Measurements from ENCODE around the gene SPATA31D4. TPM values are rescaled to one million over a fixed set of nuclear protein-coding genes. Genes with fewer than 3 reads are reported as not detected.

Gene SPATA31D4
- polyA plus RNA-seq, 1 experiment = not detected

GRCh38 chr9:81892440-81892839, 35.8 kb upstream of the SPATA31D4 start:
- H3K4me3 ChIP-seq (ENCODE audit: low read depth, low read length) = no peak overlapping the region
- no peaks in the 10 kb centered on the region for H3K27me3 ChIP-seq (ENCODE audit: control insufficient read depth, insufficient read depth, low read length)
- ChIA-PET POLR2A (interaction anchor here (0.6 kb wide), 1 partner anchor 12 kb away, joined by 3 read pairs; no protein-coding TSS in a partner anchor), CTCF (no interaction called here)
- TF ChIP-seq CTCF (IDR thresholded peaks at IDR 0.05; ENCODE audit: insufficient read depth, low read depth, low read length) = no peak
- no peak for DNase-seq (ENCODE audit: low read depth)
- H3K36me3 ChIP-seq (ENCODE audit: control insufficient read depth, insufficient read depth, low read length) = no peaks in the 10 kb centered on the region

GRCh38 chr9:81893929-81894328, 34.3 kb upstream of the SPATA31D4 start:
- DNase-seq (ENCODE audit: low read depth) = peak; percentile 39
- no peaks in the 10 kb centered on the region for H3K27me3 ChIP-seq (ENCODE audit: control insufficient read depth, insufficient read depth, low read length)
- no peak overlapping the region for H3K4me3 ChIP-seq (ENCODE audit: low read depth, low read length)
- POLR2A ChIA-PET = no interaction called here
- CTCF ChIA-PET = no interaction called here
- TF ChIP-seq CTCF (IDR thresholded peaks at IDR 0.05; ENCODE audit: insufficient read depth, low read depth, low read length) = no peak
- no peaks in the 10 kb centered on the region for H3K36me3 ChIP-seq (ENCODE audit: control insufficient read depth, insufficient read depth, low read length)

GRCh38 chr9:81894891-81895290, 33.3 kb upstream of the SPATA31D4 start:
- no peaks in the 10 kb centered on the region for H3K27me3 ChIP-seq (ENCODE audit: control insufficient read depth, insufficient read depth, low read length)
- no peak for TF ChIP-seq CTCF (IDR thresholded peaks at IDR 0.05; ENCODE audit: insufficient read depth, low read depth, low read length)
- H3K36me3 ChIP-seq (ENCODE audit: control insufficient read depth, insufficient read depth, low read length) = no peaks in the 10 kb centered on the region
- H3K4me3 ChIP-seq (ENCODE audit: low read depth, low read length) = no peak overlapping the region
- no peak for DNase-seq (ENCODE audit: low read depth)
- POLR2A ChIA-PET = no interaction called here
- CTCF ChIA-PET = no interaction called here

- ChIA-PET POLR2A (no interaction called here), CTCF (no interaction called here)
- TF ChIP-seq CTCF (IDR thresholded peaks at IDR 0.05; ENCODE audit: insufficient read depth, low read depth, low read length) = no peak
- H3K4me3 ChIP-seq (ENCODE audit: low read depth, low read length) = no peak overlapping the region
- no peaks in the 10 kb centered on the region for H3K36me3 ChIP-seq (ENCODE audit: control insufficient read depth, insufficient read depth, low read length)
- H3K27me3 ChIP-seq (ENCODE audit: control insufficient read depth, insufficient read depth, low read length) = no peaks in the 10 kb centered on the region; the same call in 1 of the 2 replicates
- DNase-seq (ENCODE audit: low read depth) = no peak
These were observed 32.2 kb upstream of the SPATA31D4 start for GRCh38 chr9:81896070-81896469.

GRCh38 chr9:81898851-81899250, 29.4 kb upstream of the SPATA31D4 start:
- Histone ChIP-seq H3K36me3 (ENCODE audit: control insufficient read depth, insufficient read depth, low read length) (no peaks in the 10 kb centered on the region), H3K27me3 (ENCODE audit: control insufficient read depth, insufficient read depth, low read length) (peaks cover 2% of the 10 kb centered on the region; the same call in 1 of the 2 replicates), H3K4me3 (ENCODE audit: low read depth, low read length) (no peak overlapping the region)
- no peak for DNase-seq (ENCODE audit: low read depth)
- TF ChIP-seq CTCF (IDR thresholded peaks at IDR 0.05; ENCODE audit: insufficient read depth, low read depth, low read length) = no peak
- ChIA-PET POLR2A (no interaction called here), CTCF (interaction anchor here (1.3 kb wide), 1 partner anchor 9 kb away, joined by 5 read pairs; no protein-coding TSS in a partner anchor)

All from BJ (cell line).